Central memory CD8-positive, alpha-beta T cell (primary cell): Measurements from ENCODE around the gene SEC23A.
"Not testable (repeated sequence)": the region's sequence is repeated elsewhere in the genome, so short reads cannot be mapped to it uniquely, and the experiment has no call there.

Experiments used
- ATAC-seq: fragments of 150-1000 bp; cut with Tn5 transposase; replicated peaks from 2 replicates; pipeline ENCODE4 v1.10.0; 2022; ENCODE audit warnings: mild to moderate bottlenecking, moderate FRiP score, moderate number of reproducible peaks; ENCODE audit not compliant: poor library complexity, severe bottlenecking; ENCODE audit errors: extremely low read depth
- DNase-seq, 2 donors: peaks; one replicate each; pipeline ENCODE4 v3.0.0; 2021; ENCODE audit warnings: low spot score in 2 of 2
- H3K27ac Mint-ChIP-seq: one replicate; pipeline ENCODE4 v1.8.0; 2022; ENCODE audit warnings: low read depth, mild to moderate bottlenecking, moderate library complexity, mixed read lengths
- H3K27me3 Mint-ChIP-seq: one replicate; pipeline ENCODE4 v1.8.0; 2022; ENCODE audit warnings: mixed read lengths
- H3K36me3 Mint-ChIP-seq: one replicate; pipeline ENCODE4 v1.8.0; 2022; ENCODE audit warnings: mild to moderate bottlenecking, moderate library complexity, mixed read lengths; ENCODE audit not compliant: insufficient read depth
- H3K4me1 Mint-ChIP-seq: one replicate; pipeline ENCODE4 v1.8.0; 2022; ENCODE audit warnings: mixed read lengths
- H3K4me3 Mint-ChIP-seq: one replicate; pipeline ENCODE4 v1.8.0; 2022; ENCODE audit warnings: mild to moderate bottlenecking, moderate library complexity, mixed read lengths
- H3K9me3 Mint-ChIP-seq: one replicate; pipeline ENCODE4 v1.8.0; 2022; ENCODE audit warnings: mixed read lengths

Gene SEC23A

DNA sequence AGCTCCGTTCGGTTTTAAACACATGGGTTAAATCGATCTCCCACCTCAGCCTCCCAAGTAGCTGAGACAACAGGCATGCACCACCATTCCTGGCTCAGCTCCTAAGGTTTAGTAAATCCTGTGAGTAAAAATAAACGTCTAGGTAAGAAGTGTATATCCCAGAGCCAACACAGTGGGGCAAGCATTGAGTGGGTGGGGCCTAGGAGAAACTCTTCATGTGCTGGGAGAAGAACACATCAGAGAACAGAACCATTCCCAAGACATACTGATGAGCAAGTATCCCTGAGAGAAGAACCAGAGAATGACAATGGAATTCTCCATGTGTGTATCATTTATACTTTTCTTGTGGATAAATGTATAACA is 86.3 kb downstream of the SEC23A start:
- Mint-ChIP-seq H3K27ac (no peak overlapping the region), H3K27me3 (no peaks in the 10 kb centered on the region), H3K9me3 (no peaks in the 10 kb centered on the region), H3K4me3 (no peak overlapping the region), H3K4me1 (peaks cover 5% of the 10 kb centered on the region), H3K36me3 (peaks cover 1% of the 10 kb centered on the region)
- ATAC-seq (no peak), DNase-seq (no peak)

GRCh38 chr14:39015964-39016577 is 87.0 kb downstream of the SEC23A start:
- H3K27ac Mint-ChIP-seq: no peak overlapping the region
- H3K4me3 Mint-ChIP-seq: no peak overlapping the region
- peaks cover 1% of the 10 kb centered on the region for H3K36me3 Mint-ChIP-seq
- no peaks in the 10 kb centered on the region for H3K9me3 Mint-ChIP-seq
- ATAC-seq (no peak), DNase-seq (no peak)
- peaks cover 5% of the 10 kb centered on the region for H3K4me1 Mint-ChIP-seq
- H3K27me3 Mint-ChIP-seq: no peaks in the 10 kb centered on the region

GRCh38 chr14:39015360-39015961 is 87.6 kb downstream of the SEC23A start:
- Mint-ChIP-seq H3K4me1 (peaks cover 5% of the 10 kb centered on the region), H3K36me3 (peaks cover 1% of the 10 kb centered on the region), H3K4me3 (no peak overlapping the region), H3K27me3 (no peaks in the 10 kb centered on the region), H3K9me3 (no peaks in the 10 kb centered on the region), H3K27ac (no peak overlapping the region)
- DNase-seq: no peak
- ATAC-seq: no peak

- no peak for ATAC-seq
- H3K27me3 Mint-ChIP-seq: no peaks in the 10 kb centered on the region
- H3K9me3 Mint-ChIP-seq: no peaks in the 10 kb centered on the region
- no peak overlapping the region for H3K4me3 Mint-ChIP-seq
- no peak for DNase-seq
- H3K36me3 Mint-ChIP-seq: peaks cover 1% of the 10 kb centered on the region
- no peak overlapping the region for H3K27ac Mint-ChIP-seq
- H3K4me1 Mint-ChIP-seq: peaks cover 5% of the 10 kb centered on the region
These were observed 88.6 kb downstream of the SEC23A start for GRCh38 chr14:39014460-39014859.

GRCh38 chr14:39008965-39009364 is 94.1 kb downstream of the SEC23A start:
- H3K36me3 Mint-ChIP-seq, DNase-seq, ATAC-seq, H3K27me3 Mint-ChIP-seq, H3K9me3 Mint-ChIP-seq, H3K4me3 Mint-ChIP-seq, H3K4me1 Mint-ChIP-seq, H3K27ac Mint-ChIP-seq: not testable (repeated sequence)

- no peak overlapping the region for H3K27ac Mint-ChIP-seq
- no peaks in the 10 kb centered on the region for H3K36me3 Mint-ChIP-seq
- H3K4me3 Mint-ChIP-seq: no peak overlapping the region
- H3K9me3 Mint-ChIP-seq: no peaks in the 10 kb centered on the region
- H3K27me3 Mint-ChIP-seq: no peaks in the 10 kb centered on the region
- DNase-seq: no peak
- no peak for ATAC-seq
- no peaks in the 10 kb centered on the region for H3K4me1 Mint-ChIP-seq
These were observed 96.2 kb downstream of the SEC23A start for GRCh38 chr14:39006721-39007410.

DNA sequence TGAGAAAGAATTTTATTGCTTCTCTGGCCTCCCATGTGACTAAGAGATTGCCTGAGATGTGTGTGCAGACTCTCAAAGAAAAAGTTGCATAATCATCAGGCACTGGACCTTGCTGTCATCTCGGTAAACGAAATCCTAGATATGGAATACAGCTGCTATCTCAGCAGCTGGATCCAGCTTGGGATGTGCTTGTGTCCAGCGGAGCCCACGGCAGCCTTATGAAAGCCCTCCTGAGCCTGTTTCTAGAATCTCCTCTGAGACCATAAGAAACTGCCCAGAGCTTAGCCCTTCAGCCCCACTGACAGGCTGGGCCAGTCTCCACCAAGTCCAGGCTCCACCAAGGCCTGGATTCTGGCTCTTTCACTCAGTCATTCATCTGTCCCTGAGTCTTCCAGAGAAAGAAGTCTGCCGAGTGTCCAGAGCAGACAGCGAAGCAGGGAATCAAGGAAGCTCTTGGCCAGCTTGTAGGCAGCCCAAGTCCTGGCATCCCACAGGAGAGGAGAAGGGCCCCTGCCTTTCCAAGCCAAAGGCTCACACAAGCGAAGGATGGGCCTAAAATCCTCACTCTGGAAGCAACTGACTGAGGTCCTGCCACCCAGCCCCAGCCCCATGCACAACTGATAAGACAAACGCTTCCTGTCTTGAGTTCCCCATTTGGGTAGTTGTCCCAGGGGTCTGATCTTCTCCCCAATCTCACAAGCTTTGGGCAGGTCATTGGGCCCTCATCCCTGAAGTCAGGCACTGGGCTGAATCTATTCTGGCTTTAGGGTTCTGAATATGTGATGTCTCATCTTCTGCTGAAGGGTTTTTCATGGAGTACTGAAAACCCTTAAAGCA is 97.8 kb downstream of the SEC23A start:
- H3K36me3 Mint-ChIP-seq: no peaks in the 10 kb centered on the region
- H3K27me3 Mint-ChIP-seq: no peaks in the 10 kb centered on the region
- DNase-seq (no peak), ATAC-seq (no peak)
- H3K4me1 Mint-ChIP-seq: no peaks in the 10 kb centered on the region
- no peak overlapping the region for H3K27ac Mint-ChIP-seq
- H3K9me3 Mint-ChIP-seq: no peaks in the 10 kb centered on the region
- no peak overlapping the region for H3K4me3 Mint-ChIP-seq

DNA sequence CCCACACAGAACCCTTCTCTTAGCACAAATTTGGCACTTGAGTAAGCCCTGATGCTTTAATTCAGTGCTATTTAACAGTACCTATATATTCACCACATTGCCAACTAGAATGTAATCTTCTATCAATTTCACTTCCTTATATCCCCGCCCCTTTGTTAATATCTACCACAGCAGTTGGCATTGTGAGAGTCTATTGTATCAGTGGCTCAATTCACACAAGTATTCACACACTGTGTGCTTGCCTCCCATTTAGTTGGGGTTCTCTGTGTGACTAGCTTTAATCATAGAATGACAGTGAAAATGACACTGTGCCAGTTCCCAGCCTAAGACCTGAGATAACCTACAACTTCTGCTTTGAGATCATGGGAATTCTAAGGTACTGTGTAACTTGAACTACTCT is 103.1 kb downstream of the SEC23A start:
- H3K27ac Mint-ChIP-seq: no peak overlapping the region
- no peak for DNase-seq
- no peaks in the 10 kb centered on the region for H3K9me3 Mint-ChIP-seq
- no peaks in the 10 kb centered on the region for H3K36me3 Mint-ChIP-seq
- H3K4me1 Mint-ChIP-seq: no peaks in the 10 kb centered on the region
- no peak for ATAC-seq
- H3K27me3 Mint-ChIP-seq: peaks cover 11% of the 10 kb centered on the region
- H3K4me3 Mint-ChIP-seq: no peak overlapping the region

DNA sequence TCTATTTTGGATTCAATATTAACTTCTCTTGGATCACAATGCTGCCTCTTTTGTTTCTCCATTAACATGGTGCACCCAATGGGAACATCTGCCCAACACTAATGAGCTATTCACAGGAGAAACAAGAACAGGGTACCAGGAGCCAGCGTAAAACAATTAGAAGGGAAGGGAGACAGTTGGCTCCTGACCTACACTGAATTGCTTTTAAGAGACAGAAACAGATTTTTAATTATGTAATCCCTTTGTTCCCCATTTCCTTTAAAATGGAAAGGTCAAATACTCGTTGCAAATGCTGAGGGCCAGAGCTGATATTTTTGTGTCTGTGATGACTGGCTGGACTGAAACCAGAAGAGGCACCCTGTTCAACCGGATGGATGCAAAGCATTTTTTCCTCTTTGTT is 108.3 kb downstream of the SEC23A start:
- Mint-ChIP-seq H3K4me3 (no peak overlapping the region), H3K36me3 (no peaks in the 10 kb centered on the region), H3K4me1 (no peaks in the 10 kb centered on the region), H3K27me3 (peaks cover 12% of the 10 kb centered on the region), H3K9me3 (no peaks in the 10 kb centered on the region), H3K27ac (no peak overlapping the region)
- ATAC-seq (no peak), DNase-seq (no peak)

GRCh38 chr14:38993981-38994380 is 109.1 kb downstream of the SEC23A start:
- ATAC-seq (no peak), DNase-seq (no peak)
- H3K27me3 Mint-ChIP-seq: peaks cover 12% of the 10 kb centered on the region
- no peak overlapping the region for H3K4me3 Mint-ChIP-seq
- H3K9me3 Mint-ChIP-seq: no peaks in the 10 kb centered on the region
- no peak overlapping the region for H3K27ac Mint-ChIP-seq
- no peaks in the 10 kb centered on the region for H3K36me3 Mint-ChIP-seq
- peaks cover 6% of the 10 kb centered on the region for H3K4me1 Mint-ChIP-seq

- no peak overlapping the region for H3K4me3 Mint-ChIP-seq
- H3K36me3 Mint-ChIP-seq: no peaks in the 10 kb centered on the region
- peaks cover 12% of the 10 kb centered on the region for H3K27me3 Mint-ChIP-seq
- no peak overlapping the region for H3K27ac Mint-ChIP-seq
- H3K9me3 Mint-ChIP-seq: no peaks in the 10 kb centered on the region
- DNase-seq (no peak), ATAC-seq (no peak)
- peaks cover 11% of the 10 kb centered on the region for H3K4me1 Mint-ChIP-seq
These were observed 110.8 kb downstream of the SEC23A start for GRCh38 chr14:38992067-38992844.

- no peak overlapping the region for H3K27ac Mint-ChIP-seq
- no peaks in the 10 kb centered on the region for H3K36me3 Mint-ChIP-seq
- no peak for ATAC-seq
These were observed 111.7 kb downstream of the SEC23A start for GRCh38 chr14:38991299-38991698.

More at GRCh38 chr14:38991299-38991698, 111.7 kb downstream of the SEC23A start:
- Mint-ChIP-seq H3K4me3 (no peak overlapping the region), H3K4me1 (peaks cover 11% of the 10 kb centered on the region), H3K27me3 (peaks cover 12% of the 10 kb centered on the region), H3K9me3 (no peaks in the 10 kb centered on the region)
- no peak for DNase-seq
